Spleen (tissue), 7 donors: Measurements from ENCODE around the gene FLNB.

Experiments used
- CTCF ChIP-seq, 11 experiments: fragments of 200-600 bp in 7 of 11; fragments of 450-650 bp in 4 of 11; sonication (generic) in 4 of 11; IDR thresholded peaks in 8 of 11; conservative IDR thresholded peaks in 3 of 11; 1 replicate in 7 of 11; 2 replicates in 4 of 11; pipeline versions ENCODE4 v1.4.0 to v1.8.0; 2016 to 2021; ENCODE audit warnings: antibody characterized with exemption in 11 of 11, inconsistent platforms in 4 of 11, mild to moderate bottlenecking in 1 of 11
- POLR2A ChIP-seq, 3 donors: fragments of 450-650 bp; IDR thresholded peaks; one replicate each; pipeline ENCODE4 v1.5.1; 2017; ENCODE audit warnings: antibody characterized with exemption in 3 of 3, mild to moderate bottlenecking in 1 of 3
- POLR2AphosphoS5 ChIP-seq, 3 donors: sonication (generic); formaldehyde crosslinking; IDR thresholded peaks; one replicate each; pipeline ENCODE4 v1.5.1; 2017; ENCODE audit warnings: antibody characterized with exemption in 3 of 3
- donor health status: DM: no; HTN: no; CAD: no; lungs with moderate emphysema.
- donor health status: DM: no; HTN: no; CAD: no.
- donor health status: DM: no; HTN: no; CAD: no.

- TF ChIP-seq CTCF (IDR thresholded peaks at IDR 0.05 in 8 of 11, conservative IDR thresholded peaks at IDR 0.05 in 3 of 11), result no peak
- no peak for TF ChIP-seq POLR2AphosphoS5 (IDR thresholded peaks at IDR 0.05)
- no peak for TF ChIP-seq POLR2A (IDR thresholded peaks at IDR 0.05)
Measured at GRCh38 chr3:58039601-58040000, 31.4 kb downstream of the FLNB start.
